Muscle layer of duodenum (tissue), 2 donors: ENCODE measurements around the gene ANKZF1.

Experiments
- H3K27ac ChIP-seq: one replicate; pipeline ENCODE4 v1.7.0; 2013; ENCODE audit warnings: mild to moderate bottlenecking, low read length
- H3K27me3 ChIP-seq: one replicate; pipeline ENCODE4 v1.7.0; 2013; ENCODE audit warnings: low read depth, mild to moderate bottlenecking, control low read depth, low read length
- H3K36me3 ChIP-seq, 2 donors: one replicate each; pipeline ENCODE4 v1.7.0; 2013; ENCODE audit warnings: low read length in 2 of 2, control low read depth in 1 of 2, mild to moderate bottlenecking in 1 of 2; ENCODE audit not compliant: insufficient read depth in 2 of 2, control insufficient read depth in 1 of 2
- H3K4me1 ChIP-seq, 2 donors: one replicate each; pipeline ENCODE4 v1.7.0; 2013; ENCODE audit warnings: low read length in 2 of 2, mild to moderate bottlenecking in 2 of 2, control low read depth in 1 of 2, moderate library complexity in 1 of 2; ENCODE audit not compliant: insufficient read depth in 2 of 2, control insufficient read depth in 1 of 2
- H3K4me3 ChIP-seq, 2 donors: one replicate each; pipeline ENCODE4 v1.7.0; 2013; ENCODE audit warnings: low read length in 2 of 2, low read depth in 1 of 2, mild to moderate bottlenecking in 1 of 2
- H3K9me3 ChIP-seq, 2 donors: one replicate each; pipeline ENCODE4 v1.7.0; 2013; ENCODE audit warnings: low read length in 2 of 2, control low read depth in 1 of 2, mild to moderate bottlenecking in 1 of 2; ENCODE audit not compliant: control insufficient read depth in 1 of 2
- donor health status: healthy.

Gene ANKZF1

DNA sequence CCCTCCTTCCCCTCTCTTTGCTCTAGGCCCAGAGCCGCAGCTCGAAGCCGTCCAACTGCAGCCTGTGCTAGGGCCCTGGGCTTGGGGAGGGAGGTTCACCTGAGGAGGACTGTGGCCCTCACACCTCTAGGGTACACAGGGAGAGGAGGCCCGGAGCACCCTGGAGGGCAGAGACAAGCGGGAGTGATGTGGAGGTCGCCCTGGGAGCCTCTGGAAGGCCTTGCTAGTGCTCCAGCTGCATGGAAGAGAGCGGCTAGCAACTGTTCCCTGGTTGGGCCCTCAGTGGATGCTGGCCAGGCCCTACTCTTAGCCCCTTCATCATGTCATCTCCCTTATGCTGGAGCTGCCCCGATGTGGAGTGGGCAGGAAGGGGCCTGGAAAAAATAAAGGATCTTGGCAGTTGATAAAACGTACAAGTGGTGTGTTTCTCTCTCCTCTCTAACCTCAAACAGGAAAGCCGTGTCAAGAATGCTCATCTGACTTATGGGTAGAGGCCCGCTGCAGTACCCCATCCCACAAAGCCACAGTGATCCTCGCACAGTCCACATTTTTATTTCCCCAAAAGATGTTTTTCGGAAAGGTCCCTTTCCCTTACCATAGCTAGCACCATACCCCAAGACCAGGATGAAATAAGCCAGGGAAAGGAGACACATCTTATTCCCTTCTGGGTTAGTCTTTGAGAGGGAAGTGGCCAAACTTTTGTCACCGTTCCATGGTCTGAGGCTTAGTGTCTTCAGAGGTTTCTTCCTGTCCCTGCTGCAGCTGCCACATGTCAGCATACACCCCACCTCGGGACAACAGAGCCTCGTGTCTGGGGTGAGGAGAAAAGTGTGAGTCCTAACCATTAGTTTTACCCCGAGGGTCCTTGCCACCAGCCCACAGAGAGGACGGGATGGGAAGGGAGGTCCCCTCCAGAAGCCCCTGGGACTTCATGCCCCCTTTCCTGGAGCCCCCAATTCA, 20.1 kb upstream of the ANKZF1 start:
- no peak overlapping the region for H3K4me3 ChIP-seq
- H3K27me3 ChIP-seq: no peaks in the 10 kb centered on the region
- H3K9me3 ChIP-seq: no peaks in the 10 kb centered on the region
- peaks cover 15 to 56% of the 10 kb centered on the region in 2 donors for H3K36me3 ChIP-seq
- H3K27ac ChIP-seq: no peak overlapping the region
- peaks cover 12 to 15% of the 10 kb centered on the region in 2 donors for H3K4me1 ChIP-seq

DNA sequence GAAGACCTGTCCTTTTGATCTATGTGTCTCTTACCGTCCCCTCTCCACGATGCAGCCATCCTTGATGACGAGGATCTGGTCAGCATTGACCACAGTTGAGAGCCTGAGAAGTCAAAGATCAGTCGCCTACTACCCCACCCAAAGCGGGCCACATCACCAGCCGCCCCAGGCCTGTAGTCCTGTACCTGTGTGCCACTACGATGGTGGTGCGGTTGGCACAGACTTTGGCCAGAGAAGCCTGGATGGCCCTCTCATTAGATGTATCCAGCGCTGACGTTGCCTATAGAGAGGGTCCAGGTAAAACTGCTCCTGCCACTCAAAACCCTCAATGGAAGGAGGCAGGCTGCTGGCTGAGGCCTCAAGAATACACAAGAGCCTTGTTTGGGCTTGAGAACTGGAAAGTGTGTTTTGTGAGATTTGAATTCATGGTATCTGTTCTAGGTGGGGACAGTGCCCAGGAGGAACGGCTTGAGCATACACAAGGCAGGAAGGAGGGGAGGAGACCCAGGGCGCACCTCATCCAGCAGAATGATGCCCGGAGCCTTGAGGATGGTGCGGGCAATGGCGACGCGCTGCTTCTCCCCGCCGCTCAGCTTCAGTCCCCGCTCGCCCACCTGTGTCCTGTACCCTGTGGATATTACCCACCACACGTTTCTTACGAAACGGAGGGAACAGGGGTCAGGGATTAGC, 19.3 kb upstream of the ANKZF1 start:
- Histone ChIP-seq H3K4me1 (peaks cover 12 to 15% of the 10 kb centered on the region in 2 donors), H3K36me3 (peaks cover 15 to 62% of the 10 kb centered on the region in 2 donors), H3K27me3 (no peaks in the 10 kb centered on the region), H3K27ac (no peak overlapping the region), H3K9me3 (no peaks in the 10 kb centered on the region), H3K4me3 (no peak overlapping the region)

- no peak overlapping the region for H3K27ac ChIP-seq
- H3K27me3 ChIP-seq: no peaks in the 10 kb centered on the region
- no peak overlapping the region for H3K4me3 ChIP-seq
- peaks cover 12 to 15% of the 10 kb centered on the region in 2 donors for H3K4me1 ChIP-seq
- no peaks in the 10 kb centered on the region for H3K9me3 ChIP-seq
- H3K36me3 ChIP-seq: peaks cover 15 to 68% of the 10 kb centered on the region in 2 donors
Measured at GRCh38 chr2:219210886-219211362, 18.7 kb upstream of the ANKZF1 start.

- H3K27me3 ChIP-seq: no peaks in the 10 kb centered on the region
- H3K27ac ChIP-seq: no peak overlapping the region
- H3K36me3 ChIP-seq: peaks cover 20 to 77% of the 10 kb centered on the region in 2 donors
Measured at GRCh38 chr2:219213026-219213415, 16.6 kb upstream of the ANKZF1 start.

DNA sequence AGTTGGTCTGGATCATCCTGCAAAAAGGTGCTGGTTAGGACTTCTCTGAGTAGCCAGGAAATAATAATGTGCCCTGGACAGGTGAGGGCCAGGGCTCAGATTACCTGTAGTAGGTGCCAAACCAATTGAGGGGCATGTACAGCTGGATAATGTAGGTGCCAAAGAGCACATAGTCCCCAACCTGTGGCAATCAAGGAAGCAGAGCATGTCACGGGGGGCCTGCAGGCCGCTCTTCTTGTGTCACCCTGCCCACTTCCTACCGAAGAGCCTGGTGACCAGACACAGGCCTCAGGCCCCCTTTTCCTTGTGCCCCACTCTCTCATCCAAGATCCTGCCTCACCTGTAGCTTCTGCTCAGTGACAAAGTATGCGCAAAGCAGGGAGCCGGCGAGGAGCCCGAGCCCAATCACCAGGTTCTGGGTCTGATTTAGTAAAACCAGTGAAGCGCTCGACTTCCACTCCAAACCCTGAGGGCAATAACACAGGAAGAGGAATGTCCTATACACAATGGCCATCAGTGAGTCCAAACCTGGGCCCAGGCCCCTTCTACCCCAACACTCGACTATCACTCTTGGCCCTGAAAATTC, 16.0 kb upstream of the ANKZF1 start:
- Histone ChIP-seq H3K36me3 (peaks cover 20 to 77% of the 10 kb centered on the region in 2 donors), H3K27me3 (no peaks in the 10 kb centered on the region), H3K27ac (no peak overlapping the region), H3K9me3 (no peaks in the 10 kb centered on the region), H3K4me3 (no peak overlapping the region), H3K4me1 (peaks cover 0 to 19% of the 10 kb centered on the region in 2 donors)

More at GRCh38 chr2:219213026-219213415, 16.6 kb upstream of the ANKZF1 start:
- H3K4me3 ChIP-seq: no peak overlapping the region
- H3K9me3 ChIP-seq: no peaks in the 10 kb centered on the region
- H3K4me1 ChIP-seq: peaks cover 3 to 18% of the 10 kb centered on the region in 2 donors

- no peak overlapping the region for H3K4me3 ChIP-seq
- H3K36me3 ChIP-seq: peaks cover 15 to 72% of the 10 kb centered on the region in 2 donors
- H3K9me3 ChIP-seq: no peaks in the 10 kb centered on the region
- H3K27me3 ChIP-seq: no peaks in the 10 kb centered on the region
- peaks cover 1 to 22% of the 10 kb centered on the region in 2 donors for H3K4me1 ChIP-seq
- H3K27ac ChIP-seq: no peak overlapping the region
Measured at GRCh38 chr2:219214141-219214540, 15.5 kb upstream of the ANKZF1 start.

GRCh38 chr2:219214786-219215185, 14.8 kb upstream of the ANKZF1 start:
- Histone ChIP-seq H3K36me3 (peaks cover 13 to 68% of the 10 kb centered on the region in 2 donors), H3K4me1 (peaks cover 7 to 29% of the 10 kb centered on the region in 2 donors), H3K9me3 (no peaks in the 10 kb centered on the region), H3K4me3 (no peak overlapping the region), H3K27me3 (no peaks in the 10 kb centered on the region), H3K27ac (no peak overlapping the region)

DNA sequence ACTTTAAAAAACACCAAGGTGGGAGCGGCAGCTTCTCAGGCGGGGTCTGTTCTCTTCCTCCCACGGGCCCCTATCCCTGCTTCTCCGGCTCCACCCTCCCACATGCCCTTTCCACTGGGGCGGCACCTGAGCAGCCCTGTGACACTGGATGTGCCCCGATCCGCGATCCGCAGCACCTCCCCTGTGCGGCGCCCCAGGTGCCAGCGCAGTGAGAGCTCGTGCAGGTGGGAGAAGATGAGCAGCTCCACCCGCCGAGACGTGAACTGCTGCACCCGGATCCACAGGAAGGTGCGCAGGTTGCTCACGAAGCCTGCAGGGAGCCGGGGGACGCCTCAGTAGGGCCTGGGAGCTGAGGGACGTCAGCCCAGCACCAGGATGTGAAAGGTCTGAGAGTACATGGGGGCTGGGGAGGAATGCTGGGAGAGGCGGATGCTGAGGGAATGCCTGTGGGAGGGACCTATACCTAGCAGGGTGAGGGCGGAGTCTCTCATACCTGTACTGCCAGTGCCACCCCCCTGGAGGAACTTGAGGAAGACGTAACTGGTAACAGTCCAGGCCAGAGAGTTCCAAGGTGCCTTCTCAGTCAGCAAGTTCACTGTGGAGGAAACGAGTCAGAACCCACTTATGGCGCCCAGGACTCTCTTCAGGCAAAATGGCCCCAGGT, 13.6 kb upstream of the ANKZF1 start:
- H3K4me1 ChIP-seq: peaks cover 7 to 35% of the 10 kb centered on the region in 2 donors

DNA sequence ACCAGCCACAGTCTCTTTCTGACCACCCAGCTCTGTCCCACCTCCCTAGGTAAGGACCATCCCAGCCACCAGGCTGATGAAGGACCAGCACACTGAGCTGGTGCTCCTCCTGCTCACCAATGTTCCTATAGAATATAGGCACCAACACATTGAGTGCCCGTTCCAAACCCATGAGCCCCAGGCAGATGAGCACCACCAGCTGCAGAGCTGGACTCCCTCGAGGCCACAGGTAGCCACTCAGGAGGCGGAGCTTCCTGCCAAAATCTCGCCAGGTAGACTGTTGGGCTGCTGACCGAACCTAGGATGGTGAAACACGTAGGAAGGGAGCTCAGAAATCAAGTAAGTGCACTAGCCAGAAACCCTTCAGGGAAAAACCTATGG, 13.1 kb upstream of the ANKZF1 start:
- H3K4me3 ChIP-seq: no peak overlapping the region
- H3K4me1 ChIP-seq: peaks cover 7 to 35% of the 10 kb centered on the region in 2 donors
- H3K27ac ChIP-seq: no peak overlapping the region
- H3K9me3 ChIP-seq: no peaks in the 10 kb centered on the region
- H3K36me3 ChIP-seq: peaks cover 23 to 71% of the 10 kb centered on the region in 2 donors
- no peaks in the 10 kb centered on the region for H3K27me3 ChIP-seq

More for the DNA sequence above, 13.6 kb upstream of the ANKZF1 start:
- Histone ChIP-seq H3K36me3 (peaks cover 18 to 68% of the 10 kb centered on the region in 2 donors), H3K4me3 (no peak overlapping the region), H3K9me3 (no peaks in the 10 kb centered on the region), H3K27ac (no peak overlapping the region), H3K27me3 (no peaks in the 10 kb centered on the region)

DNA sequence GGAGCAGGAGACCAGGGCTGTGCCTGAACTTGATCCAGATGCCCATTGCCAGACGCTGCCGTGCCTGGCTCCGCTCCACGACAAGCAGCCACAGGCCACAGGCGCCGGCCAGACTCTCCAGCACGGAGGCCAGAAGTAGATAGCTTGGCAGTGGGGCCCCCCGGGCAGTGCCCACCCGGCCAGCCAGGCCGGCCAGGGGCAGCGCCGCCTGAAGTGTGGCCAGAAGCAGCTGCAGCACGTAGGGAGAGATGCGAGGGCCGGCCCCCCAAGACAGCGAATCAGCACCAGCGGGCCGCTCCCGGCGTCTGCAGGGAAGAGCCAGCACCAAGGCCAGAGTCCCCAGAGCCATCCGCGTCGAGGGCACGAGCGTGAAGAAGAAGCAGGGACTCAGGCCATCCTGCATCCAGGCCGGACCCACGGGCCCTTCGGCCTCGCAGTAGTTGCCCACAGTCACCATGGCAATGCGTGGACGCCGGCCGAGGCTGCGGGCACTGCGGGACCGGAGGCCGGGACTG, 11.3 kb upstream of the ANKZF1 start:
- Histone ChIP-seq H3K27ac (peak overlapping the region; percentile 69), H3K4me1 (peaks cover 7 to 35% of the 10 kb centered on the region in 2 donors), H3K9me3 (no peaks in the 10 kb centered on the region), H3K27me3 (no peaks in the 10 kb centered on the region), H3K4me3 (peak overlapping the region; percentile 60 to 75), H3K36me3 (peaks cover 39 to 75% of the 10 kb centered on the region in 2 donors)
